GM10847 (cell line): ENCODE measurements around the gene SPATA24.

Experiments used
- POLR2A ChIP-seq: IDR thresholded peaks from 2 replicates; pipeline ENCODE4 v1.6.1; 2011; ENCODE audit not compliant: insufficient read length; ENCODE audit errors: extremely low read depth

SPATA24 gene

DNA sequence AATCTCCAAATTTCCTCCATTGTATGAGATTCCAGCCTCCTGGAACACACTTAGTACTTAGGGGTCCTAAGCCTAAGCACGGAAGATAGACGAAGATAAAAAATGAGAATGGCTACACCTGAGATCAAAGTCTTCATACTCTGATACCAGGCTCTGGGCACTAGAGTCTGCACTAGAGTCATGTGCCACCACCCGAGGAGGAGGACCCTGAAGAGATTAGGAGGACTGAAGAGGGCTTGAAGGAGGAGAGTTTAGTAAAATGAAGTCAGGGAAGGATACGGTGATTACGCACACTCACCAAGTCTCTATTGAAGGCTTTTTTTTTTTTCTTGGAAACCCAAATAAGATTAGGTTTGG is 573 bp upstream of the SPATA24 start:
- no peak for TF ChIP-seq POLR2A

DNA sequence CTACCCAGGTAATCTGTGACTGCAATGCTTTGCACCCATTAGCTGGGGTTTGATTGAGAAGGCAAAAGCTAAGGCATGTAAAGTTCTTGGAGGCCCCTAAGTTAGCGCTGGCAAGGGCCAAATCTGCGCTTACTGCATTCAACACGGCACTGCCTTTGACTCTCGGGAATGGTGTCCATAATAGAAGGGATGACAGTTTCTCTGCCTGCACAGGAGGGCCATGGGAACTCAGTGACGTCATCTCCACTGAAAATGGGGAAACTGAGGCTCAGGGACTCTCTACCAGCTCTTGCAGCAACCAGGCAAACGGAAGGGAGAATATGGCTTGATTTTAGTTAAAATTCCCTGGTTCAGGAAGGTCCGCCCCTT is 487 bp downstream of the SPATA24 start:
- no peak for TF ChIP-seq POLR2A

DNA sequence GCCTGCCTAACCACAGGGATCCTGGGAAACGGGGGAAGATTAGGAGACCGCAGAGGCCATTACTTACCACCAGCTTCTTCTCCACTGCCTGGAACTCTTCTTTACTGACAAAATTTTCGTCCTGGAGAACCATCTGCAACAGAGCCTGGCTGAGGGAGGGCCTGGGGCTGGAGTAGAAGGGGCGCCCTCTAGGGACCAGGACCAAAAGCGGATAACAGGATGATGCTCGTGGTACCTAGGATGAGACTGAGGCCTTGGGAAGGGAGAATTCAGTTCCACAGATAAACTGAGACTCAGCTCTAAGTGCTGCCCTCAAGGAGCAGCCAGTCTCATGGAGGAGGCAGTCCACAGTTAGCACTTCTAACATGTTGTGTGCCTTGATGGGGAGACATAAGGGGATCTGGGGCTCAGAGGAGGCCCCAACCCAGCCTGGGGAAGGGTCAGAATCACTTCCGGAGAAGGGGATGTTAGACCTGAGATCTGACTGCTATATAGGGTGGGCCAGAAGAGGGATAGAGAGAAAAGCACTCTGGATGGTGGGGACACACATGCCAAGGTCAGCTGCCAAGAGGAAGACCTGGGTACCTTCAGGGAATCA is 1.2 kb downstream of the SPATA24 start:
- no peak for TF ChIP-seq POLR2A

GRCh38 chr5:139401546-139401945 is 2.3 kb downstream of the SPATA24 start:
- no peak for TF ChIP-seq POLR2A

DNA sequence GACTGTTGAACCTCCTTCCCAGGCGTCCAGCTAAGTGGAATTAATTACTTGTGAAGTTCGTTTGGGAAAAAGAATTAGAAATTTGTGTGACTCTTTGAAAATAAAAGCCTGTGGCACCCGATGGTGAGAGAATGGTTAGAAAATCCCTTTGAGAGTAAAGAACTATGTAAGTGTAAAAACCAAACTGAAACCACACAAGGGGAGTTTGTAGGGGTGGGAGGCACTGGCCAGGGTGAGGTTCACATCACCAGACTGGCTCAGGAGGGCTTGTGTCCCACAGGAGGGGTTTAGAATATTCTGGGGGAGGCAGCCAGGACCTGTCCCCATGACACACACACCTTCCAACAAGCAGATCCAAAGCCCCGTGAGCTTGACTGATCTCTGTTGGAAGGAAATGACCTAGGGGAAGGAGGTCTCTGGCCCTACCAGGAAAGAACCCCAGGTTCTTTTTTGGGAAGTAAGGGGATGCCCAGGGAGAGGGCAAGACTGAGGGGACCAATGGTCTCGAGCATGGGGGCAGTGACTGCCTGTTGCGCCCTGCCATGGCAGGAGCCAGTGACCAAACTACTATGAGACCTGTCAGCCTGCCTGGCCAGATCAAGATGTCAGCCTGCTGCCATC is 4.3 kb downstream of the SPATA24 start:
- TF ChIP-seq POLR2A, result no peak

- no peak for TF ChIP-seq POLR2A
Measured at GRCh38 chr5:139397921-139398320, 6.0 kb downstream of the SPATA24 start.

- no peak for TF ChIP-seq POLR2A
Measured at GRCh38 chr5:139396691-139397090, 7.2 kb downstream of the SPATA24 start.

DNA sequence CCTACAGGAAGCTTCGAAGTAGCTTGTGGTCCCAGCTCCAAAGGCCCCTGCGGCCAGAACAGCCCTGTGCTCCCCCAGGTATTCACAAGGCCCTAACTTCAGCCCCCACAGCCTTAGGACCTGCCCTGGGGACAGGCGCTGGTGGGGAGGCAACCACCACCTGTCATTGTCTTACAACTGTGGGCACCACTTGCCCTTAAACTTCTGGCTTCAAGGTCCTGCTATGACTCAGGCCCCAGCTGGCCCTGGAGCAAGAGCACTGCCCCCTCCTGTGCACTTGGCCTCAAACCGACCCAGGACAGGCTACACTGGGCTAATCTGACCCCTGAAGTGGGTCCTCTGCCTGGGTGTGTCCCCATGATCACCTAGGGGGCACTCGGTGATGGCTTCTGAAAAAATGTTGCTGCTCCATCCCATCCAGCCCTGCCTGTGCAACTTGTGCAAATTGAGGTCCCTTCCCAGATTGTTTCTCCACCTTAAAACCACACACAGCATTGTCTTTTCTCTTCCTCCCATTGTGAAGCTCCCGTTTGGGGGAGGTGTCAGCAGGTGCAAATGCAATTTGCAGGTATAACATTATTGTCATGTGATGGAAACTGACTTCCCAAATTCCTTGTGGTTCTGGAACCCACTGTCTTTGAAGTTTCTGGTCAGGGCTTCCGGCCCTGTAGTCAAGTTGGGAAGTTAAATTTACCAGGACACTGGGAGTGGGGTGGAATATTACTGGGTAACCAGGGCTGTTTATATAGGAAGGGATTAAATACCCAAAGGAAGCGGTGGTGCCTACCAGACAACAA is 7.8 kb downstream of the SPATA24 start:
- no peak for TF ChIP-seq POLR2A

- TF ChIP-seq POLR2A, result no peak
Measured at GRCh38 chr5:139394654-139395566, 9.0 kb downstream of the SPATA24 start, which contains the start of gene PROB1. TSS of gene PROB1 (minus strand) at chr5:139395104. CDS start at chr5:139395081, 23 bp downstream.

- peak; percentile 6 for TF ChIP-seq POLR2A
Measured at GRCh38 chr5:139394123-139394653, 9.7 kb downstream of the SPATA24 start.

- TF ChIP-seq POLR2A, result peak; percentile 9
Measured at GRCh38 chr5:139393497-139394122, 10.3 kb downstream of the SPATA24 start.

- no peak for TF ChIP-seq POLR2A
Measured at GRCh38 chr5:139392678-139393496, 11.0 kb downstream of the SPATA24 start.

GRCh38 chr5:139392324-139392677 is 11.6 kb downstream of the SPATA24 start:
- TF ChIP-seq POLR2A, result no peak

DNA sequence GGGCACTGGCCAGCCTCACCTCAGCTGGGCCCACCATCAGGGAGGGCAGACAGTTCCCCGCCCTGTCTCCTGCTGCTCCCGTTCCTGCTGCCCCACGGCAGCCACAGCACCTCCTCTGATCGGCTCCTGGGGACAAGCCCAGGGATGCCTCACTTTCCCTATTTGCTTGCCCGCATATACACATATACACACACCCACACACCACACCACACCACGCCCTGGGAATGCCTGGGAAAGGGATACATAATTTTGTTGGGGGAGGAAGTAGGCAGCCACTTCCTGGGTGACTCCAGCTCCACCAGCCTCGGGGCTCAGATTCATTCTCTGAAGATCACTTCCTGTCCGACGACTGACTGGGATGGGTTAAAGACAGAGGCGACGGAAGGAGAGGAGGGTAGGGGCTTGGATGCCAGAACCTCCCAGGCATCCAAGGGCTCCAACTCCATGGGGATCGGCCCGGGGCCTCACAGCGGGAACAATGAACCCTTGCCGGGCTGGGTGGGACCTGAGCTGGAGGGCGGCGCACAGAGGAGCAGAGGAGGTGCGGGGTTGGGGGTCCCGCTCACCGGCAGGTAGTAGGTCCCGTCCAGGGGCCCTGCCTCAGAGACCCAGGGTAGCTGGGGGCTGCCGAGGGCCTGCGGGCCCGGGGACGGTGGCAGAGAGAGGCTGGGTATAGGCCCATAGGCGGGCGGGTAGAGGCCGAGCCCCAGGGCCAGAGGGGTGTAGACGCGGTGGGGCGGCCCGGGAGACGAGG is 12.1 kb downstream of the SPATA24 start:
- TF ChIP-seq POLR2A, result no peak
